K562 (cell line): ENCODE measurements around the gene CCDC9. TPM values are rescaled to one million over a fixed set of nuclear protein-coding genes. Genes with fewer than 3 reads are reported as not detected.

Experiments used
- NCOR1 ChIP-seq: fragments of 450-650 bp; IDR thresholded peaks from 2 replicates; pipeline ENCODE4 v1.6.1; 2016; ENCODE audit warnings: mild to moderate bottlenecking, moderate library complexity
- SMARCE1 ChIP-seq: fragments of 450-650 bp; IDR thresholded peaks from 2 replicates; pipeline ENCODE4 v1.7.1; 2016; ENCODE audit warnings: mild to moderate bottlenecking
- U2AF2 ChIP-seq: fragments of 200-400 bp; formaldehyde crosslinking; optimal IDR thresholded peaks from 2 replicates; pipeline ENCODE3; 2017; ENCODE audit warnings: low read depth, mild to moderate bottlenecking, low read length
- ZEB2 ChIP-seq: fragments of 450-650 bp; IDR thresholded peaks from 2 replicates; pipeline ENCODE4 v1.6.1; 2016
- ZNF197 ChIP-seq: fragments of 200-800 bp; sonication (Bioruptor generic); IDR thresholded peaks from 2 replicates; pipeline ENCODE4 v1.6.1; 2016; ENCODE audit warnings: low read depth, missing genetic modification characterization, missing compliant biosample characterization
- ZNF217 ChIP-seq: sonication (generic); formaldehyde crosslinking; IDR thresholded peaks from 2 replicates; pipeline ENCODE4 v1.8.0; 2022; ENCODE audit warnings: mild to moderate bottlenecking, missing genetic modification reagents
- ZNF354B ChIP-seq: fragments of 250-450 bp; sonication (Bioruptor Pico); IDR thresholded peaks from 2 replicates; pipeline ENCODE4 v1.4.0; 2020
- ZNF507 ChIP-seq: conservative IDR thresholded peaks from 2 replicates; pipeline ENCODE4 v1.6.1; 2017; ENCODE audit warnings: missing genetic modification characterization, missing compliant biosample characterization
- polyA plus RNA-seq, 8 experiments: library from polyadenylated mRNA; depleted of rRNA in 4 of 8; stranded (reverse) in 5 of 8; unstranded in 3 of 8; fragments of >200 nt; fragmentation: Nextera tagmentation in 2 of 8; fragmentation: Illumina TruSeq in 1 of 8; extraction: Ambion mirVana in 2 of 8; extraction: Trizol in 1 of 8; gene quantifications; 2 replicates each; pipeline versions ENCODE4 v1.2.1 to v1.2.3, GENCODE V29; 2011 to 2014; ENCODE audit warnings: inconsistent platforms in 1 of 8, missing spikeins in 1 of 8
- total RNA-seq, 7 experiments: library from RNA; depleted of rRNA in 6 of 7; stranded (reverse); fragments of >200 nt in 6 of 7; fragmentation: Illumina TruSeq in 2 of 7; extraction: Trizol in 2 of 7; gene quantifications; 2 replicates each; pipeline versions ENCODE4 v1.2.1 to v1.2.3, GENCODE V29; 2011 to 2021; ENCODE audit warnings: low replicate concordance in 1 of 7
- TF ChIP-seq, protein P1 (sequence below): fragments of 250-450 bp; sonication (Bioruptor Pico); IDR thresholded peaks from 2 replicates; pipeline ENCODE4 v1.8.0; 2021; ENCODE audit warnings: moderate library complexity, mild to moderate bottlenecking, inconsistent platforms
- TF ChIP-seq, protein P2 (sequence below), 2 experiments: fragments of 450-650 bp; IDR thresholded peaks; 2 replicates each; pipeline ENCODE4 v1.6.1; 2016
- TF ChIP-seq, protein P3 (sequence below): fragments of 250-450 bp; sonication (Bioruptor Pico); IDR thresholded peaks from 2 replicates; pipeline ENCODE4 v1.4.0; 2020
- TF ChIP-seq, protein P4 (sequence below): fragments of 450-650 bp; IDR thresholded peaks from 2 replicates; pipeline ENCODE4 v1.6.1; 2016; ENCODE audit warnings: low read depth
- TF ChIP-seq, protein P5 (sequence below): fragments of 250-450 bp; sonication (Bioruptor Pico); IDR thresholded peaks from 2 replicates; pipeline ENCODE4 v1.8.0; 2021; ENCODE audit warnings: mild to moderate bottlenecking, moderate library complexity

CCDC9 gene
- total and polyA plus RNA-seq, 9 of the 15 experiments (the other 6 are each of a cell fraction or from before 2014, with no cell fraction given), result 0.23 to 38.6 (median 8.4) TPM

DNA sequence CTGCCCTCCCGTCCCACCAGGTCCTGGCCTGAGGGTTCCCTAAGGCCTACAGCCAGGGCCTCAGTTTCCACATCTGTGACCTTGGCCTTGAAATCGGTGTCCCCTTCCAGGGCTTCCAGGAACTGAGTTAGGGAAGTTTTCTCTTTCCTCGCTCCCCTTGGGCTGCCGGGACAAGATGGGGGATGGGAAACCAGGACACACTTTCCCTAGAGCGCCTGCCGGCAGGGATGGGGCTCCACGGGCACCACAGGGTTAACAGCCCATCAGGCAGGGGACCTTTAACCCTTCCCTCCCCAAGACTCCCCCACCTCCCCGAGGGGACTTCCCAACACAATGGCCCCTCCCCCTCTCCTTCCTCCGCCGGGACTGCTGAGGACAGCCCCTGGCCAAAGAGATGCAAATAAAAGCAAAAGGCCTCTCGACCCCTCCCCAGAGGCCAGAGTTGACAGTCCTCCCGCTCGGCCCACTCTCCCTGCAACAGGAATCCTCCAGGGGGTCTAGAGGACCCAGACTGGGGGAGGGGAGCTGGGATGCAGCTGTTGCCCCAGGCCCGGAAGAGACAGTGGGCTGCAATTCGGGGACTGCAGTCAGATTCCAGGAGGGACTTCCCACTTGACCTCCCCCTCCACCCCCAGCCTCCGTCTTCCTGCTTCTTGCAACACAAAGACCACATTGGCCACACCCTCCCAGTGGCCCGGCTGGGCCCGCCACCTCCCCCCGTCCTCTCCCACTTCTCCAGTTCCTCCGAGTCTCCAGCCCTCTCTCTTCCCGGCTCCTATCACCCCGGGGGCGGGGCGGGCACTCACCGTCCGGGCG is 28.8 kb upstream of the CCDC9 start (continued):
- TF ChIP-seq U2AF2, result no peak
- no peak for TF ChIP-seq ZNF507 (tag)
- TF ChIP-seq, protein P1, sequence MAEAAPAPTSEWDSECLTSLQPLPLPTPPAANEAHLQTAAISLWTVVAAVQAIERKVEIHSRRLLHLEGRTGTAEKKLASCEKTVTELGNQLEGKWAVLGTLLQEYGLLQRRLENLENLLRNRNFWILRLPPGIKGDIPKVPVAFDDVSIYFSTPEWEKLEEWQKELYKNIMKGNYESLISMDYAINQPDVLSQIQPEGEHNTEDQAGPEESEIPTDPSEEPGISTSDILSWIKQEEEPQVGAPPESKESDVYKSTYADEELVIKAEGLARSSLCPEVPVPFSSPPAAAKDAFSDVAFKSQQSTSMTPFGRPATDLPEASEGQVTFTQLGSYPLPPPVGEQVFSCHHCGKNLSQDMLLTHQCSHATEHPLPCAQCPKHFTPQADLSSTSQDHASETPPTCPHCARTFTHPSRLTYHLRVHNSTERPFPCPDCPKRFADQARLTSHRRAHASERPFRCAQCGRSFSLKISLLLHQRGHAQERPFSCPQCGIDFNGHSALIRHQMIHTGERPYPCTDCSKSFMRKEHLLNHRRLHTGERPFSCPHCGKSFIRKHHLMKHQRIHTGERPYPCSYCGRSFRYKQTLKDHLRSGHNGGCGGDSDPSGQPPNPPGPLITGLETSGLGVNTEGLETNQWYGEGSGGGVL (CRISPR knock-in tag), result no peak
- TF ChIP-seq, protein P2, sequence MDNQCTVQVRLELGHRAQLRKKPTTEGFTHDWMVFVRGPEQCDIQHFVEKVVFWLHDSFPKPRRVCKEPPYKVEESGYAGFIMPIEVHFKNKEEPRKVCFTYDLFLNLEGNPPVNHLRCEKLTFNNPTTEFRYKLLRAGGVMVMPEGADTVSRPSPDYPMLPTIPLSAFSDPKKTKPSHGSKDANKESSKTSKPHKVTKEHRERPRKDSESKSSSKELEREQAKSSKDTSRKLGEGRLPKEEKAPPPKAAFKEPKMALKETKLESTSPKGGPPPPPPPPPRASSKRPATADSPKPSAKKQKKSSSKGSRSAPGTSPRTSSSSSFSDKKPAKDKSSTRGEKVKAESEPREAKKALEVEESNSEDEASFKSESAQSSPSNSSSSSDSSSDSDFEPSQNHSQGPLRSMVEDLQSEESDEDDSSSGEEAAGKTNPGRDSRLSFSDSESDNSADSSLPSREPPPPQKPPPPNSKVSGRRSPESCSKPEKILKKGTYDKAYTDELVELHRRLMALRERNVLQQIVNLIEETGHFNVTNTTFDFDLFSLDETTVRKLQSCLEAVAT (IDR thresholded peaks at IDR 0.05), result peak; percentile 36 to 72; a peak in 3 of 4 replicates
- no peak for TF ChIP-seq ZNF217
- TF ChIP-seq, protein P3, sequence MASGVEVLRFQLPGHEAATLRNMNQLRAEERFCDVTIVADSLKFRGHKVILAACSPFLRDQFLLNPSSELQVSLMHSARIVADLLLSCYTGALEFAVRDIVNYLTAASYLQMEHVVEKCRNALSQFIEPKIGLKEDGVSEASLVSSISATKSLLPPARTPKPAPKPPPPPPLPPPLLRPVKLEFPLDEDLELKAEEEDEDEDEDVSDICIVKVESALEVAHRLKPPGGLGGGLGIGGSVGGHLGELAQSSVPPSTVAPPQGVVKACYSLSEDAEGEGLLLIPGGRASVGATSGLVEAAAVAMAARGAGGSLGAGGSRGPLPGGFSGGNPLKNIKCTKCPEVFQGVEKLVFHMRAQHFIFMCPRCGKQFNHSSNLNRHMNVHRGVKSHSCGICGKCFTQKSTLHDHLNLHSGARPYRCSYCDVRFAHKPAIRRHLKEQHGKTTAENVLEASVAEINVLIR (CRISPR knock-in tag), result no peak
- TF ChIP-seq ZNF354B (CRISPR knock-in tag), result no peak
- peak; percentile 54 for TF ChIP-seq NCOR1
- TF ChIP-seq, protein P4, sequence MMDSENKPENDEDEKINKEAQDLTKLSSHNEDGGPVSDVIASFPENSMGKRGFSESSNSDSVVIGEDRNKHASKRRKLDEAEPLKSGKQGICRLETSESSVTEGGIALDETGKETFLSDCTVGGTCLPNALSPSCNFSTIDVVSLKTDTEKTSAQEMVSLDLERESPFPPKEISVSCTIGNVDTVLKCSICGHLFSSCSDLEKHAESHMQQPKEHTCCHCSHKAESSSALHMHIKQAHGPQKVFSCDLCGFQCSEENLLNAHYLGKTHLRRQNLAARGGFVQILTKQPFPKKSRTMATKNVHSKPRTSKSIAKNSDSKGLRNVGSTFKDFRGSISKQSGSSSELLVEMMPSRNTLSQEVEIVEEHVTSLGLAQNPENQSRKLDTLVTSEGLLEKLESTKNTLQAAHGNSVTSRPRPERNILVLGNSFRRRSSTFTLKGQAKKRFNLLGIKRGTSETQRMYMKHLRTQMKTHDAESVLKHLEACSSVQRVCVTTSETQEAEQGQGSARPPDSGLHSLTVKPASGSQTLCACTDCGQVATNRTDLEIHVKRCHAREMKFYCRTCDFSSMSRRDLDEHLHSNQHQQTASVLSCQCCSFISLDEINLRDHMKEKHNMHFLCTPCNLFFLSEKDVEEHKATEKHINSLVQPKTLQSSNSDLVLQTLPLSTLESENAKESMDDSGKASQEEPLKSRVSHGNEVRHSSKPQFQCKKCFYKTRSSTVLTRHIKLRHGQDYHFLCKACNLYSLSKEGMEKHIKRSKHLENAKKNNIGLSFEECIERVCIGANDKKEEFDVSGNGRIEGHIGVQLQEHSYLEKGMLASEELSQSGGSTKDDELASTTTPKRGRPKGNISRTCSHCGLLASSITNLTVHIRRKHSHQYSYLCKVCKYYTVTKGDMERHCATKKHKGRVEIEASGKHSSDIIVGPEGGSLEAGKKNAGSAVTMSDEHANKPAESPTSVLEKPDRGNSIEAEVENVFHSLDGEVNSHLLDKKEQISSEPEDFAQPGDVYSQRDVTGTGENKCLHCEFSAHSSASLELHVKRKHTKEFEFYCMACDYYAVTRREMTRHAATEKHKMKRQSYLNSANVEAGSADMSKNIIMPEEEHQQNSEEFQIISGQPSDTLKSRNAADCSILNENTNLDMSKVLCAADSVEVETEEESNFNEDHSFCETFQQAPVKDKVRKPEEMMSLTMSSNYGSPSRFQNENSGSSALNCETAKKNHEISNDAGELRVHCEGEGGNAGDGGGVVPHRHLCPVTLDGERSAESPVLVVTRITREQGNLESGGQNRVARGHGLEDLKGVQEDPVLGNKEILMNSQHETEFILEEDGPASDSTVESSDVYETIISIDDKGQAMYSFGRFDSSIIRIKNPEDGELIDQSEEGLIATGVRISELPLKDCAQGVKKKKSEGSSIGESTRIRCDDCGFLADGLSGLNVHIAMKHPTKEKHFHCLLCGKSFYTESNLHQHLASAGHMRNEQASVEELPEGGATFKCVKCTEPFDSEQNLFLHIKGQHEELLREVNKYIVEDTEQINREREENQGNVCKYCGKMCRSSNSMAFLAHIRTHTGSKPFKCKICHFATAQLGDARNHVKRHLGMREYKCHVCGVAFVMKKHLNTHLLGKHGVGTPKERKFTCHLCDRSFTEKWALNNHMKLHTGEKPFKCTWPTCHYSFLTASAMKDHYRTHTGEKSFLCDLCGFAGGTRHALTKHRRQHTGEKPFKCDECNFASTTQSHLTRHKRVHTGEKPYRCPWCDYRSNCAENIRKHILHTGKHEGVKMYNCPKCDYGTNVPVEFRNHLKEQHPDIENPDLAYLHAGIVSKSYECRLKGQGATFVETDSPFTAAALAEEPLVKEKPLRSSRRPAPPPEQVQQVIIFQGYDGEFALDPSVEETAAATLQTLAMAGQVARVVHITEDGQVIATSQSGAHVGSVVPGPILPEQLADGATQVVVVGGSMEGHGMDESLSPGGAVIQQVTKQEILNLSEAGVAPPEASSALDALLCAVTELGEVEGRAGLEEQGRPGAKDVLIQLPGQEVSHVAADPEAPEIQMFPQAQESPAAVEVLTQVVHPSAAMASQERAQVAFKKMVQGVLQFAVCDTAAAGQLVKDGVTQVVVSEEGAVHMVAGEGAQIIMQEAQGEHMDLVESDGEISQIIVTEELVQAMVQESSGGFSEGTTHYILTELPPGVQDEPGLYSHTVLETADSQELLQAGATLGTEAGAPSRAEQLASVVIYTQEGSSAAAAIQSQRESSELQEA, result no peak
- peak; percentile 72; the same call in 1 of the 2 replicates for TF ChIP-seq SMARCE1
- TF ChIP-seq, protein P5, sequence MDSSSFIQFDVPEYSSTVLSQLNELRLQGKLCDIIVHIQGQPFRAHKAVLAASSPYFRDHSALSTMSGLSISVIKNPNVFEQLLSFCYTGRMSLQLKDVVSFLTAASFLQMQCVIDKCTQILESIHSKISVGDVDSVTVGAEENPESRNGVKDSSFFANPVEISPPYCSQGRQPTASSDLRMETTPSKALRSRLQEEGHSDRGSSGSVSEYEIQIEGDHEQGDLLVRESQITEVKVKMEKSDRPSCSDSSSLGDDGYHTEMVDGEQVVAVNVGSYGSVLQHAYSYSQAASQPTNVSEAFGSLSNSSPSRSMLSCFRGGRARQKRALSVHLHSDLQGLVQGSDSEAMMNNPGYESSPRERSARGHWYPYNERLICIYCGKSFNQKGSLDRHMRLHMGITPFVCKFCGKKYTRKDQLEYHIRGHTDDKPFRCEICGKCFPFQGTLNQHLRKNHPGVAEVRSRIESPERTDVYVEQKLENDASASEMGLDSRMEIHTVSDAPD (CRISPR knock-in tag), result no peak
- peak; percentile 54; the same call in 1 of the 2 replicates for TF ChIP-seq ZEB2
- TF ChIP-seq ZNF197, result peak; percentile 57; the same call in 1 of the 2 replicates
